Fibroblast of mammary gland (primary cell): ENCODE results near the gene FOCAD.
"Not testable (repeated sequence)": the region's sequence is repeated elsewhere in the genome, so short reads cannot be mapped to it uniquely, and the experiment has no call there.

Experiments
- DNase-seq: peaks from one replicate; pipeline ENCODE4 v3.0.0-alpha.2; 2010; ENCODE audit warnings: low read depth
- H3K4me3 ChIP-seq: 2 replicates; pipeline ENCODE4 v1.5.1; 2011; ENCODE audit warnings: low read depth, mild to moderate bottlenecking, low read length, moderate library complexity; ENCODE audit not compliant: control insufficient read depth
- TF ChIP-seq, protein P1 (sequence below): conservative IDR thresholded peaks from 2 replicates; pipeline ENCODE4 v1.5.1; 2011; ENCODE audit warnings: low read depth, low read length, inconsistent platforms; ENCODE audit not compliant: control insufficient read depth, insufficient read depth

FOCAD gene

DNA sequence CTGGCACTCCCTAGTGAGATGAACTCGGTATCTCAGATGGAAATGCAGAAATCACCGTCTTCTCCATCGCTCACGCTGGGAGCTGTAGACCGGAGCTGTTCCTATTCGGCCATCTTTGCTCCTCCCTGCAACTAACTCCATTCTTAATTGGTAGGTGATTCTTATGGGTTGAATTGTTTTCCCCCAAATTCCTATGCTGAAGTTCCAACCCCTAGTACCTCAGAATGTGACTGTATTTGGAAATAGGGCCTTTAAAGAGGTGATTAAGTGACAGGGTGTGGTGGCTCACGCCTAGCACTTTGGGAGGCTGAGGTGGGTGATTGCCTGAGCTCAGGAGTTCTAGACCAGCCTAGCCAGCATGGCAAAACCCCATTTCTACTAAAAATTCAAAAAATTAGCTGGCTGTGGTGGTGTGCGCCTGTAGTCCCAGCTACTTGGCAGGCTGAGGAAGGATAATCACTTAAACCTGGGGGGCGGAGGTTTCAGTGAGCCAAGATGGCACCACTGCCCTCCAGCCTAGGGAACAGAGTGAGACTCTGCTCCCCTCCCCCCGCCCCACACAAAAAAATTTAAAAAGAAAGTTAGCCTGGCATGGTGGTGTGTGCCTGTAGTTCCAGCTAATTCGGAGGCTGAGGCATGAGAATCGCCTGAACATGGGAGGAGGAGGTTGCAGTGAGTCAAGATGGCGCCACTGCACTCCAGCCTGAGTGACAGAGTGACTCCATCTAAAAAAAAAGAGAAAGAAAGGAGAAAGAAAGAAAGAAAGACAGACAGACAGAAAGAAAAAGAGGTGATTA is 25.2 kb upstream of the FOCAD start:
- peak overlapping the region; percentile 46 for H3K4me3 ChIP-seq
- TF ChIP-seq, protein P1, sequence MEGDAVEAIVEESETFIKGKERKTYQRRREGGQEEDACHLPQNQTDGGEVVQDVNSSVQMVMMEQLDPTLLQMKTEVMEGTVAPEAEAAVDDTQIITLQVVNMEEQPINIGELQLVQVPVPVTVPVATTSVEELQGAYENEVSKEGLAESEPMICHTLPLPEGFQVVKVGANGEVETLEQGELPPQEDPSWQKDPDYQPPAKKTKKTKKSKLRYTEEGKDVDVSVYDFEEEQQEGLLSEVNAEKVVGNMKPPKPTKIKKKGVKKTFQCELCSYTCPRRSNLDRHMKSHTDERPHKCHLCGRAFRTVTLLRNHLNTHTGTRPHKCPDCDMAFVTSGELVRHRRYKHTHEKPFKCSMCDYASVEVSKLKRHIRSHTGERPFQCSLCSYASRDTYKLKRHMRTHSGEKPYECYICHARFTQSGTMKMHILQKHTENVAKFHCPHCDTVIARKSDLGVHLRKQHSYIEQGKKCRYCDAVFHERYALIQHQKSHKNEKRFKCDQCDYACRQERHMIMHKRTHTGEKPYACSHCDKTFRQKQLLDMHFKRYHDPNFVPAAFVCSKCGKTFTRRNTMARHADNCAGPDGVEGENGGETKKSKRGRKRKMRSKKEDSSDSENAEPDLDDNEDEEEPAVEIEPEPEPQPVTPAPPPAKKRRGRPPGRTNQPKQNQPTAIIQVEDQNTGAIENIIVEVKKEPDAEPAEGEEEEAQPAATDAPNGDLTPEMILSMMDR, result no peak
- no peak for DNase-seq

DNA sequence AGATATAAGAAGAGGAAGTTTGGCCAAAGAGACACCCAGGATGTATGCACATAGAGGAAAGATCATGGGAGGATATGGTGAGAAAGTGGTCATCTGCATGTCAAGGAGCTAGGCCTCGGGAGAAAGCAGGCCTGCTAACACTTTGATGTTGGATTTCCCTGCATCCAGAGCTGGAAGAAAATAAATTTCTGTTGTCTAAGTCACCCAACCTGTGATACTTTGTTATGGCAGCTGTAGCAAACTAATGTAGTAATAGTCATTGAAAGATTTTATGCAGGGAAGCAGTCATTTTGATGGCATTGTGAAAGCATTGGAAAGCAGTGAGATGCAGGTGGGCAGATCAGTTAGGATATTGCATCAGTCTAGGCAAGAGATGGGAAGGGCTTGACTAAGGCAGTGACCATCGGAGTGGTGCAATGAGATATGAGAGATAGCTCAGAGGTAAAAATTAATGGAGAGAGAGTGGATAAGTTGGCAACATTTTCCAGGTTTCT is 24.5 kb upstream of the FOCAD start:
- TF ChIP-seq, protein P1, result no peak
- H3K4me3 ChIP-seq, result no peak overlapping the region
- DNase-seq, result no peak

DNA sequence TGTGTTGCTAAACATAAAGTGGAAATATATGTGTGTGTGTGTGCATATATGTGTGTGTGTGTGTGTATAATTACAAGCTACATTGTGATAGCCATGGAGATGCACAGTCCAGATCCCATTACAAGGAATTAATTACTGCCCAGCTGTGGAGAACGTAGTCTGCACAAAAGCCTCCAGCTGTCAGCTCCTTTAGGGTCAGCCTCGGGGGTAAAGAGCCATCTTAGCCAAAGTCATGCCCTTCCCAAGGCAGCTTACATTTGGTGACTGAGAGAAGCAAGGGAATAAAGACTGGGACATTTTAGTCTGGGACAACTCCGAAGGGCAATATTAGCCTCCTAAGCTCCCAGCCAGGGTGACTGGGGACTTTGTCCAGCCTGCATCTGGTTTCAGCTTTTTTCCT is 21.9 kb upstream of the FOCAD start:
- no peak overlapping the region for H3K4me3 ChIP-seq
- DNase-seq, result no peak
- TF ChIP-seq, protein P1, result no peak

DNA sequence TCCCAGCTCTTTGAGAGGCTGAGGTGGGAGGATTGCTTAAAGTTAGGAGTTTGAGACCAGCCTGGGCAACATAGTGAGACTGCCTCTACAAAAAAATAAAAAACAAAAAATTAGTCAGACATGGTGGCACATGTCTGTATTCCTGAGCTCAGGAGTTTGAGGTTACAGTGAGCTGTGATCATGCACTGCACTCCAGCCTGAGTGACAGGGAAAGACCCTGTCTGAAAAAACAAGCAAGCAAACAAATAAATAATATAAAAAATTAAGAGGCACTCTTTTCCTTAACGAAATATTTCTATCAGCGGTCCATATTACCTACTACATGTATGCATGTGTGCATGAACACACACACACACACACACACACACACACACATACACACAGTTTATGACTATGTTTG is 20.9 kb upstream of the FOCAD start:
- no peak overlapping the region for H3K4me3 ChIP-seq
- TF ChIP-seq, protein P1, result no peak
- DNase-seq, result no peak

DNA sequence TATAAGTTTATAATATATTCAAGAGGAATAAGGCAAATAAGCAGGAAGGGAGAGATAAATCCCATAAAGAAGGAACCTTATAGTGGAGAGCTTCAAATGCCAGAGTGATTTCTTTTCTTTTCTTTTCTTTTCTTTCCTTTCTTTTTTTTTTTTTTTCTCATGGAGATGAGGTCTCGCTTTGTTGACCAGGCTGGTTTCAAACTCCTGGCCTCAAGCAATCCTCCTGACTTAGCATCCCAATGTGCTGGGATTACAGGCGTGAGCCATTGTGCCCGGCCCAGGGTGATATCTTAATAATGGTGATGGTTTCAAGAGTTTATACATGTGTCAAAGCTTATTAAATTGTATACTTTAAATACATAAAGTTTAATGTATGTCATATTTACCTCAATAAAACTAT is 19.6 kb upstream of the FOCAD start:
- TF ChIP-seq, protein P1, result no peak
- no peak overlapping the region for H3K4me3 ChIP-seq
- no peak for DNase-seq

DNA sequence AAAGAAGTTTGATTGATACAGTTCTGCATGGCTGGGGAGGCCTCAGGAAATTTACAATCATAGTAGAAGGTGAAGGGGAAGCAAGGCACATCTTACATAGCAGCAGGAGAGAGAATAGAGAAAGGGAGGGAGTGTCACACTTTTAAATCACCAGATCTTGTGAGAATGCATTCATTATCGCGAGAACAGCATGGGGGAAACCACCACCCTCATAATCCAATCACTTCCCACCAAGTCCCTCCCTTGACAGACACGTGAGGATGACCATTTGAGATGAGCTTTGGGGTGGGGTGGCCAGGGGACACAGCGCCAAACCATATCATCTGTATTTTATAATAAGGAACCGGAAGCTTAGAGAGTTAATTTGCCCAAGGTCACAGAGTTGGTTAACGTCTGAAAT is 13.7 kb upstream of the FOCAD start:
- no peak overlapping the region for H3K4me3 ChIP-seq
- DNase-seq, result no peak
- TF ChIP-seq, protein P1, result no peak

DNA sequence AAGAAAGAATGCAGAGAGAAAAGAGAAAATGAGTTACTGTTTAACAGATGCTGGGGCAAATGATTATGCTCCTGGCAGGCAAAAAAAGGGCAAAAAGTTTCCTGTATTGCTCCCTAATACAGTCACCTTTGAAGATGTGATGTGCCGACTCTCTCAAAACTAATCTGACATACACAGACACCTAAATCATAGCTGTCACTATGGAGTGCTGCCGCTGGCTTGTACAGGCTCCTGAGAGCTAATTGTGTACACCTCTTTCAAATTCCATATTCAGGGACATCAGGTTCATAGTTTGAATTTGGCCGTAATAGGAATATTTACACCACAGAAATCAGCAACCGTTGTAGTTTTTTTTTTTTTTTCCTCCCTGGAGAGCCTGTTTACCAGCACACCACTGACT is 12.4 kb upstream of the FOCAD start:
- DNase-seq, result no peak
- H3K4me3 ChIP-seq, result no peak overlapping the region
- TF ChIP-seq, protein P1, result no peak

DNA sequence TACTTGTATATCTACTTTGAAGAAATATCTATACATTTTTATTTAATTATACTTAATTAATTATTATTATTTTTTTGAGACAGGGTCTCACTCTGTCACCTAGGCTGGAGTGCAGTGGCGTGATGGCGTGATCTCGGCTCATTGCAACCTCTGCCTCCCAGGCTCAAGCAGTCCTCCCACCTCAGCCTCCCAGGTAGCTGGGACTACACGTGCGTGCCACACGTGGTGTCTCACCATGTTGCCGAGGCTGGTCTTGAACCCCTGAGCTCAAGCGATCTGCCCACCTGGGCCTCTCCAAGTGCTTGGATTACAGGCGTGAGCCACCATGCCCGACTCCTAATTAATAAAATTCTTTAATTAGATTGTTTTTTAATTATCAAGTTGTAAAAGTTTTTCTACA is 10.5 kb upstream of the FOCAD start:
- H3K4me3 ChIP-seq, DNase-seq: not testable (repeated sequence)
